DND-41 (cell line): ENCODE measurements around the gene TMEM238L.

Experiments
- ATAC-seq: fragments of 200-7000 bp; cut with Tn5 transposase; 3 replicates; pipeline ENCODE4 v1.9.1; 2021; ENCODE audit warnings: low read depth; ENCODE audit not compliant: insufficient read depth
- DNase-seq: peaks from one replicate; pipeline ENCODE4 v3.0.0-alpha.2; 2020
- H2AFZ ChIP-seq: 2 replicates; pipeline ENCODE4 v1.6.0; 2012; ENCODE audit warnings: low read depth, low read length
- H3K27ac ChIP-seq: 2 replicates; pipeline ENCODE4 v1.5.1; 2012; ENCODE audit warnings: low read length, inconsistent platforms
- H3K27me3 ChIP-seq: fragments of 200-600 bp; sonication (generic); 2 replicates; pipeline ENCODE4 v1.6.0; 2012; ENCODE audit warnings: low read length, mild to moderate bottlenecking, inconsistent platforms; ENCODE audit not compliant: insufficient read depth, poor library complexity
- H3K36me3 ChIP-seq: 2 replicates; pipeline ENCODE4 v1.5.1; 2012; ENCODE audit warnings: low read length, inconsistent platforms; ENCODE audit not compliant: insufficient read depth
- H3K4me1 ChIP-seq: 2 replicates; pipeline ENCODE4 v1.5.1; 2012; ENCODE audit warnings: mild to moderate bottlenecking, low read length; ENCODE audit not compliant: insufficient read depth
- H3K4me2 ChIP-seq: 2 replicates; pipeline ENCODE4 v1.6.0; 2012; ENCODE audit warnings: mild to moderate bottlenecking, moderate library complexity, low read length, inconsistent platforms; ENCODE audit not compliant: insufficient read depth
- H3K4me3 ChIP-seq, 2 experiments: fragments of 200-600 bp in 1 of 2; shearing (Covaris generic) in 1 of 2; 2 replicates each; pipeline ENCODE4 v1.5.1; 2012 to 2016; ENCODE audit warnings: inconsistent platforms in 2 of 2, low read length in 2 of 2, mild to moderate bottlenecking in 2 of 2, low read depth in 1 of 2, moderate library complexity in 1 of 2
- H3K79me2 ChIP-seq: 2 replicates; pipeline ENCODE4 v1.6.0; 2012; ENCODE audit warnings: low read length, inconsistent platforms; ENCODE audit not compliant: insufficient read depth
- H3K9ac ChIP-seq: 2 replicates; pipeline ENCODE4 v1.6.0; 2012; ENCODE audit warnings: low read depth, mild to moderate bottlenecking, inconsistent platforms, low read length, moderate library complexity
- H3K9me3 ChIP-seq: 2 replicates; pipeline ENCODE4 v1.5.1; 2012; ENCODE audit warnings: low read length, moderate library complexity, mild to moderate bottlenecking, inconsistent platforms; ENCODE audit not compliant: insufficient read depth, severe bottlenecking
- H4K20me1 ChIP-seq: 2 replicates; pipeline ENCODE4 v1.6.0; 2012; ENCODE audit warnings: low read length; ENCODE audit not compliant: insufficient read depth
- EZH2 ChIP-seq: IDR thresholded peaks from 3 replicates; pipeline ENCODE4 v1.6.1; 2012; ENCODE audit warnings: borderline replicate concordance, low read depth, mild to moderate bottlenecking, moderate library complexity, low read length, inconsistent platforms; ENCODE audit not compliant: severe bottlenecking
- TF ChIP-seq, protein P1 (sequence below): IDR thresholded peaks from 2 replicates; pipeline ENCODE4 v1.5.1; 2012; ENCODE audit warnings: borderline replicate concordance, low read length, moderate library complexity, mild to moderate bottlenecking; ENCODE audit not compliant: poor library complexity, severe bottlenecking; ENCODE audit errors: extremely low read depth

The TMEM238L gene

DNA sequence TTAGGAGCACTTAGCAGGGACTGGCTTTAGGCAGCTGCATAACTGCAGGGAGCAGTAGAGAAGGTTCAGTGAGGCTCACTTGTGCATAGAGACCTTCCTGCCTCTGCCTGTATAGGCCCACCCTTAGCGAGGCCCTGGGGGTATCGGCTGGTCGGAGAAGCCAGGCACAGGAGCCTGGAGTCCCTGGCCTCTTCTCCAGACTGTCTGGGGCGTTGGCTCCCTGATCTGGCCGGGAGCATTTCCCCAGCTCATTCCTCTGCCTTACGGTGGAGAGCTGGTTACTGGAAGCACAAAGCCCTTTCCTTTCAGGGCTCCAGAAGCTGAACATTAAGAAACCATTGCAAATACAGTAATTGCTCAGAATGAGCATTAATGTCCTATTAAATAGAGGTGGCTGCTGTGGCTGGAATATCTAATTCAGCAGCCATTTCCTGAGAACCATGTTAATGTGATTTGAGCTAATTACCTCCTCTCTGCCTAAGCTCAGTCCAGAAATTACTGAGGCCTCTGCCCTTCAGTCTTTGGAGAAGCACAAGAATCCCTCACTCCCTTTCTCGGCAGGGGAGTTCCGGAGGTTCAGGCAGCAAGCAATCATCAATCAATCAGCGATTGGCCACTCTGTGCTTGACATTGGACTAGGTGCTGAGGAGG, 55.2 kb downstream of the TMEM238L start:
- Histone ChIP-seq H3K36me3 (no peaks in the 10 kb centered on the region), H3K4me3 (no peak overlapping the region), H3K4me1 (no peaks in the 10 kb centered on the region), H3K9ac (no peak overlapping the region), H3K79me2 (no peaks in the 10 kb centered on the region), H3K27ac (no peak overlapping the region), H4K20me1 (peaks cover 3% of the 10 kb centered on the region; the same call in 1 of the 2 replicates), H2AFZ (no peak overlapping the region), H3K4me2 (no peak overlapping the region), H3K9me3 (no peaks in the 10 kb centered on the region), H3K27me3 (peaks cover 18% of the 10 kb centered on the region)
- TF ChIP-seq, protein P1, sequence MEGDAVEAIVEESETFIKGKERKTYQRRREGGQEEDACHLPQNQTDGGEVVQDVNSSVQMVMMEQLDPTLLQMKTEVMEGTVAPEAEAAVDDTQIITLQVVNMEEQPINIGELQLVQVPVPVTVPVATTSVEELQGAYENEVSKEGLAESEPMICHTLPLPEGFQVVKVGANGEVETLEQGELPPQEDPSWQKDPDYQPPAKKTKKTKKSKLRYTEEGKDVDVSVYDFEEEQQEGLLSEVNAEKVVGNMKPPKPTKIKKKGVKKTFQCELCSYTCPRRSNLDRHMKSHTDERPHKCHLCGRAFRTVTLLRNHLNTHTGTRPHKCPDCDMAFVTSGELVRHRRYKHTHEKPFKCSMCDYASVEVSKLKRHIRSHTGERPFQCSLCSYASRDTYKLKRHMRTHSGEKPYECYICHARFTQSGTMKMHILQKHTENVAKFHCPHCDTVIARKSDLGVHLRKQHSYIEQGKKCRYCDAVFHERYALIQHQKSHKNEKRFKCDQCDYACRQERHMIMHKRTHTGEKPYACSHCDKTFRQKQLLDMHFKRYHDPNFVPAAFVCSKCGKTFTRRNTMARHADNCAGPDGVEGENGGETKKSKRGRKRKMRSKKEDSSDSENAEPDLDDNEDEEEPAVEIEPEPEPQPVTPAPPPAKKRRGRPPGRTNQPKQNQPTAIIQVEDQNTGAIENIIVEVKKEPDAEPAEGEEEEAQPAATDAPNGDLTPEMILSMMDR, result no peak
- no peak for TF ChIP-seq EZH2
- DNase-seq (no peak), ATAC-seq (no peak)

DNA sequence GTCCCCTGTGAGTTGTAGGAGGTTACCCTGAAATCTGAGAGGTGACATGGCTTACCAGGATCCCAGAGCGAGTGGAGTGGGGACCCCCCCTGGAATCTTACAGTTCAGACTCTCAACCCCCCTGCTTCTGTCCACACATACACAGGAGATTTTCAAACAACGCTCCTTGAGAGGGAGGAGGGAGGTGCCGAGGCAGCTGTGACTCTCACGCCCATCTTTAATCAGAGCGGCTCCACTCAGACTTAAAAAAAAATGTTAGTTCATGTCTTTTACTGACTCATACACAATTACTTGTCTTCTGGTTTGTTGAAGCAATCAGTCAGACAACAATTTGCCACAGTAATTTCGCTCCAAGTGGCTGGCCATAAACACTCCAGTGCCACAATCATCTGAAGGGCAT, 58.7 kb downstream of the TMEM238L start:
- H3K79me2 ChIP-seq, result no peaks in the 10 kb centered on the region
- no peaks in the 10 kb centered on the region for H3K4me1 ChIP-seq
- H3K9me3 ChIP-seq, result no peaks in the 10 kb centered on the region
- no peak overlapping the region for H2AFZ ChIP-seq
- no peak overlapping the region for H3K27ac ChIP-seq
- no peak for TF ChIP-seq EZH2
- TF ChIP-seq, protein P1, result no peak
- no peaks in the 10 kb centered on the region for H3K36me3 ChIP-seq
- DNase-seq (no peak), ATAC-seq (no peak)
- H3K4me3 ChIP-seq, result no peak overlapping the region
- peaks cover 23% of the 10 kb centered on the region for H3K27me3 ChIP-seq
- peaks cover 3% of the 10 kb centered on the region; the same call in 1 of the 2 replicates for H4K20me1 ChIP-seq
- no peak overlapping the region for H3K4me2 ChIP-seq
- H3K9ac ChIP-seq, result no peak overlapping the region
